Esophagus muscularis mucosa (tissue), 4 donors: Measurements from ENCODE around the gene CCDC24.

Experiments
- EP300 ChIP-seq: sonication (generic); formaldehyde crosslinking; IDR thresholded peaks from one replicate; pipeline ENCODE4 v1.6.1; 2017; ENCODE audit warnings: antibody characterized with exemption
- POLR2A ChIP-seq: fragments of 450-650 bp; IDR thresholded peaks from one replicate; pipeline ENCODE4 v1.6.1; 2017; ENCODE audit warnings: antibody characterized with exemption, moderate library complexity, mild to moderate bottlenecking, low read depth
- POLR2AphosphoS5 ChIP-seq, 2 donors: sonication (generic); formaldehyde crosslinking; IDR thresholded peaks; one replicate each; pipeline ENCODE4 v1.6.1; 2017; ENCODE audit warnings: antibody characterized with exemption in 2 of 2
- TF ChIP-seq, protein P1 (sequence below), 3 experiments: fragments of 200-600 bp in 2 of 3; fragments of 450-650 bp in 1 of 3; sonication (generic) in 2 of 3; IDR thresholded peaks; one replicate each; pipeline ENCODE4 v1.5.1; 2017 to 2019; ENCODE audit warnings: antibody characterized with exemption in 3 of 3, mild to moderate bottlenecking in 2 of 3, moderate library complexity in 1 of 3

DNA sequence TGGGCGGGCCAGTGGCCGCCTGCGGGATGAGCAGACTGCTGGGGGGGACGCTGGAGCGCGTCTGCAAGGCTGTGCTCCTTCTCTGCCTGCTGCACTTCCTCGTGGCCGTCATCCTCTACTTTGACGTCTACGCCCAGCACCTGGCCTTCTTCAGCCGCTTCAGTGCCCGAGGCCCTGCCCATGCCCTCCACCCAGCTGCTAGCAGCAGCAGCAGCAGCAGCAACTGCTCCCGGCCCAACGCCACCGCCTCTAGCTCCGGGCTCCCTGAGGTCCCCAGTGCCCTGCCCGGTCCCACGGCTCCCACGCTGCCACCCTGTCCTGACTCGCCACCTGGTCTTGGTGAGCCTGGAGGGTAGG, 10.3 kb upstream of the CCDC24 start:
- TF ChIP-seq, protein P1, sequence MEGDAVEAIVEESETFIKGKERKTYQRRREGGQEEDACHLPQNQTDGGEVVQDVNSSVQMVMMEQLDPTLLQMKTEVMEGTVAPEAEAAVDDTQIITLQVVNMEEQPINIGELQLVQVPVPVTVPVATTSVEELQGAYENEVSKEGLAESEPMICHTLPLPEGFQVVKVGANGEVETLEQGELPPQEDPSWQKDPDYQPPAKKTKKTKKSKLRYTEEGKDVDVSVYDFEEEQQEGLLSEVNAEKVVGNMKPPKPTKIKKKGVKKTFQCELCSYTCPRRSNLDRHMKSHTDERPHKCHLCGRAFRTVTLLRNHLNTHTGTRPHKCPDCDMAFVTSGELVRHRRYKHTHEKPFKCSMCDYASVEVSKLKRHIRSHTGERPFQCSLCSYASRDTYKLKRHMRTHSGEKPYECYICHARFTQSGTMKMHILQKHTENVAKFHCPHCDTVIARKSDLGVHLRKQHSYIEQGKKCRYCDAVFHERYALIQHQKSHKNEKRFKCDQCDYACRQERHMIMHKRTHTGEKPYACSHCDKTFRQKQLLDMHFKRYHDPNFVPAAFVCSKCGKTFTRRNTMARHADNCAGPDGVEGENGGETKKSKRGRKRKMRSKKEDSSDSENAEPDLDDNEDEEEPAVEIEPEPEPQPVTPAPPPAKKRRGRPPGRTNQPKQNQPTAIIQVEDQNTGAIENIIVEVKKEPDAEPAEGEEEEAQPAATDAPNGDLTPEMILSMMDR (IDR thresholded peaks at IDR 0.05): no peak
- TF ChIP-seq POLR2AphosphoS5 (IDR thresholded peaks at IDR 0.05) (no peak), POLR2A (no peak), EP300 (no peak)
